HepG2 (cell line): ENCODE measurements around the gene LYRM7. TPM values are rescaled to one million over a fixed set of nuclear protein-coding genes. Genes with fewer than 3 reads are reported as not detected.
"Not testable (repeated sequence)": the region's sequence is repeated elsewhere in the genome, so short reads cannot be mapped to it uniquely, and the experiment has no call there.

Experiments
- ATAC-seq: fragments of 200-7000 bp; cut with Tn5 transposase; 3 replicates; pipeline ENCODE4 v1.9.1; 2020; ENCODE audit warnings: mild to moderate bottlenecking, moderate library complexity
- BruUV-seq: library from RNA; stranded (reverse); fragments of 400-500 nt; replicated peaks from 2 replicates; lab custom pipeline; 2021; lab: Mats Ljungman, UMichigan
- CTCF ChIA-PET: fragments of 300-600 bp; formaldehyde crosslinking; extraction: SDS; loops from one replicate; lab custom pipeline; 2021; ENCODE audit warnings: low total read pairs, inconsistent platforms, low intra/inter-chr PET ratio; lab: Yijun Ruan, JAX
- POLR2A ChIA-PET: fragments of 350-600 bp; sonication (Branson Sonifier 250); formaldehyde crosslinking; loops from one replicate; lab custom pipeline; 2020; ENCODE audit warnings: antibody characterized with exemption, inconsistent platforms; lab: Yijun Ruan, JAX
- DNase-seq: peaks from one replicate; pipeline ENCODE4 v3.0.0-alpha.2; 2015; ENCODE audit warnings: low spot score
- FAIRE-seq: peaks from 3 replicates; lab custom pipeline; 2011; peaks lifted over from hg19 to GRCh38; lab: Jason Lieb, UNC
- H2AFZ ChIP-seq: one replicate; pipeline ENCODE4 v1.6.1; 2011; ENCODE audit warnings: low read length, inconsistent platforms
- H3K27ac ChIP-seq: fragments of 300-600 bp; 3 replicates; pipeline ENCODE4 v1.8.0; 2011; ENCODE audit warnings: mixed run types, mild to moderate bottlenecking, mixed read lengths, low read length, inconsistent platforms; ENCODE audit not compliant: insufficient read depth; ENCODE audit errors: extremely low read length
- H3K27me3 ChIP-seq, 2 experiments: fragments of 200-600 bp in 1 of 2; 2 replicates in 1 of 2; 3 replicates in 1 of 2; pipeline versions ENCODE4 v1.6.0 to v1.8.0; 2011; ENCODE audit warnings: low read length in 2 of 2, mild to moderate bottlenecking in 2 of 2, moderate library complexity in 2 of 2, inconsistent platforms in 1 of 2; ENCODE audit not compliant: insufficient read depth in 2 of 2, control insufficient read depth in 1 of 2
- H3K36me3 ChIP-seq, 2 experiments: fragments of 200-600 bp in 1 of 2; replicated peaks in 1 of 2; 2 replicates in 1 of 2; 3 replicates in 1 of 2; pipeline versions ENCODE4 v1.5.1 to v1.8.0; 2011; ENCODE audit warnings: low read length in 2 of 2, inconsistent platforms in 1 of 2; ENCODE audit not compliant: insufficient read depth in 2 of 2, control insufficient read depth in 1 of 2
- H3K4me1 ChIP-seq: 2 replicates; pipeline ENCODE4 v1.5.1; 2012; ENCODE audit warnings: low read length, inconsistent platforms; ENCODE audit not compliant: insufficient read depth
- H3K4me2 ChIP-seq: 2 replicates; pipeline ENCODE4 v1.6.0; 2011; ENCODE audit warnings: low read depth, low read length, inconsistent platforms
- H3K4me3 ChIP-seq, 3 experiments: fragments of 200-600 bp in 1 of 3; sonication (generic), shearing (Covaris generic) in 1 of 3; replicated peaks in 1 of 3; 2 replicates each; pipeline ENCODE4 v1.5.1; 2011 to 2016; ENCODE audit warnings: low read length in 3 of 3, inconsistent platforms in 2 of 3, low read depth in 2 of 3, mild to moderate bottlenecking in 2 of 3, control low read depth in 1 of 3, mixed read lengths in 1 of 3; ENCODE audit not compliant: insufficient read depth in 1 of 3
- H3K79me2 ChIP-seq: one replicate; pipeline ENCODE4 v1.6.1; 2011; ENCODE audit warnings: low read length, inconsistent platforms; ENCODE audit not compliant: insufficient read depth
- H3K9ac ChIP-seq: 2 replicates; pipeline ENCODE4 v1.6.0; 2011; ENCODE audit warnings: mild to moderate bottlenecking, low read depth, low read length, inconsistent platforms; ENCODE audit not compliant: insufficient read depth
- H3K9me3 ChIP-seq: 2 replicates; pipeline ENCODE4 v1.5.1; 2012; ENCODE audit warnings: mild to moderate bottlenecking, low read length
- H4K20me1 ChIP-seq: 2 replicates; pipeline ENCODE4 v1.6.0; 2011; ENCODE audit warnings: inconsistent platforms, mild to moderate bottlenecking, low read length, moderate library complexity; ENCODE audit not compliant: insufficient read depth
- REST ChIP-seq, 2 experiments: IDR thresholded peaks; 2 replicates each; pipeline ENCODE4 v1.6.1; 2011 to 2012; ENCODE audit warnings: low read length in 2 of 2, borderline replicate concordance in 1 of 2, low read depth in 1 of 2, mild to moderate bottlenecking in 1 of 2, moderate library complexity in 1 of 2
- SRSF9 ChIP-seq: fragments of 200-400 bp; formaldehyde crosslinking; IDR thresholded peaks from 2 replicates; pipeline ENCODE4 v1.6.1; 2018; ENCODE audit warnings: borderline replicate concordance, mild to moderate bottlenecking, low read depth, low read length; ENCODE audit not compliant: insufficient read depth, poor library complexity, severe bottlenecking
- SRY ChIP-seq: sonication (generic); formaldehyde crosslinking; IDR thresholded peaks from 2 replicates; pipeline ENCODE4 v1.8.0; 2022; ENCODE audit warnings: mild to moderate bottlenecking, missing genetic modification reagents
- ZNF564 ChIP-seq: sonication (generic); formaldehyde crosslinking; IDR thresholded peaks from 2 replicates; pipeline ENCODE4 v1.8.1; 2023; ENCODE audit warnings: mild to moderate bottlenecking, missing genetic modification reagents
- ZNF790 ChIP-seq: sonication (generic); formaldehyde crosslinking; IDR thresholded peaks from 2 replicates; pipeline ENCODE4 v1.8.0; 2022; ENCODE audit warnings: missing genetic modification reagents, mild to moderate bottlenecking, borderline replicate concordance
- ZNF841 ChIP-seq: sonication (generic); formaldehyde crosslinking; IDR thresholded peaks from 2 replicates; pipeline ENCODE4 v1.8.1; 2023; ENCODE audit warnings: missing genetic modification reagents, borderline replicate concordance
- WGBS: methylation state at CpG from one replicate; pipeline ENCODE4 v1.1.6; 2017; ENCODE audit warnings: low lambda C conversion rate; 5-methylcytosine and 5-hydroxymethylcytosine counted together
- in situ Hi-C: cut with HindIII; loops from 2 replicates; pipeline ENCODE4 v1.10.0; 2017; ENCODE audit warnings: low pct_unique_long_range_greater_than_20kb; ENCODE audit not compliant: extremely low pct_ligation_motif_present
- intact Hi-C: fragments of 100-400 bp; cut with micrococcal nuclease; formaldehyde crosslinking; loops from one replicate; pipeline ENCODE4 v1.10.0; 2022; ENCODE audit not compliant: unreplicated experiment
- polyA plus RNA-seq, 8 experiments: library from polyadenylated mRNA; depleted of rRNA in 3 of 8; stranded (reverse) in 7 of 8; unstranded in 1 of 8; fragments of >200 nt; fragmentation: Illumina TruSeq in 4 of 8; extraction: Trizol in 4 of 8; gene quantifications; 2 replicates each; pipeline versions ENCODE4 v1.2.1 to v1.2.3, GENCODE V29; 2011 to 2016; ENCODE audit warnings: low read depth in 4 of 8, missing spikeins in 1 of 8, mixed read lengths in 1 of 8; ENCODE audit not compliant: insufficient read depth in 1 of 8
- total RNA-seq, 5 experiments: library from RNA; depleted of rRNA; stranded (reverse); fragments of >200 nt; fragmentation: Illumina TruSeq; extraction: Trizol; gene quantifications; 2 replicates each; pipeline ENCODE4 v1.2.3, GENCODE V29; 2016; ENCODE audit warnings: low read depth in 1 of 5

Gene LYRM7
- total and polyA plus RNA-seq, 2 of the 13 experiments (the other 11 are each of a cell fraction or from before 2014, with no cell fraction given), result 3.0 to 5.5 TPM

- TF ChIP-seq ZNF790 (CRISPR knock-in tag), result no peak
- no peak for TF ChIP-seq SRY (CRISPR knock-in tag)
These were observed at the start of gene LYRM7 (continued) for GRCh38 chr5:131170540-131171275.

- H3K27ac ChIP-seq, H3K4me3 ChIP-seq, H4K20me1 ChIP-seq, H3K9me3 ChIP-seq, FAIRE-seq, H3K27me3 ChIP-seq, H3K4me1 ChIP-seq, H3K36me3 ChIP-seq, DNase-seq, in situ Hi-C loops, H3K9ac ChIP-seq, H2AFZ ChIP-seq, H3K4me2 ChIP-seq, intact Hi-C loops, H3K79me2 ChIP-seq, POLR2A ChIA-PET, BruUV-seq, ATAC-seq, CTCF ChIA-PET: not testable (repeated sequence)
- 92% methylated on average over 2 of the region's 2 CpGs for WGBS
These were observed 43.5 kb upstream of the LYRM7 start for GRCh38 chr5:131127244-131127643.

GRCh38 chr5:131129306-131129705 lies 41.4 kb upstream of the LYRM7 start:
- no peaks in the 10 kb centered on the region for H4K20me1 ChIP-seq
- H3K79me2 ChIP-seq, result no peaks in the 10 kb centered on the region
- WGBS, result 40% methylated on average over 4 of the region's 4 CpGs
- no peak overlapping the region for H3K27ac ChIP-seq
- in situ Hi-C loops, result no loop called here
- H3K4me2 ChIP-seq, result no peak overlapping the region
- ATAC-seq (no peak), DNase-seq (no peak)
- no peaks in the 10 kb centered on the region for H3K36me3 ChIP-seq
- BruUV-seq, result no TSS peak
- H3K4me3 ChIP-seq, result no peak overlapping the region
- no peak for TF ChIP-seq REST (IDR thresholded peaks at IDR 0.05; ENCODE audit: borderline replicate concordance in 1 of 2, low read depth in 1 of 2, low read length in 2 of 2)
- no peak for TF ChIP-seq SRSF9
- no peak for TF ChIP-seq ZNF841 (CRISPR knock-in tag)
- no peak for TF ChIP-seq ZNF564 (CRISPR knock-in tag)
- TF ChIP-seq, all 625 proteins: peak for 0
- Histone ChIP-seq H3K4me1 (no peaks in the 10 kb centered on the region), H3K9ac (no peak overlapping the region), H2AFZ (no peak overlapping the region), H3K27me3 (no peaks in the 10 kb centered on the region), H3K9me3 (no peaks in the 10 kb centered on the region)
- POLR2A ChIA-PET, result no interaction called here
- CTCF ChIA-PET, result no interaction called here
- FAIRE-seq, result no peak
- intact Hi-C loops, result no loop called here
